Gastrocnemius medialis (tissue), 4 donors: ENCODE measurements around the gene OR10A4.

Experiments used
- CTCF ChIP-seq, 5 experiments: fragments of 450-650 bp in 3 of 5; fragments of 200-600 bp in 2 of 5; sonication (generic) in 2 of 5; IDR thresholded peaks in 4 of 5; conservative IDR thresholded peaks in 1 of 5; 1 replicate in 4 of 5; 2 replicates in 1 of 5; pipeline ENCODE4 v1.5.1; 2016 to 2019; ENCODE audit warnings: antibody characterized with exemption in 5 of 5, mild to moderate bottlenecking in 3 of 5, moderate library complexity in 3 of 5
- POLR2A ChIP-seq, 2 donors: fragments of 450-650 bp; IDR thresholded peaks; one replicate each; pipeline ENCODE4 v1.6.1; 2017; ENCODE audit warnings: antibody characterized with exemption in 2 of 2, mild to moderate bottlenecking in 2 of 2, moderate library complexity in 2 of 2

DNA sequence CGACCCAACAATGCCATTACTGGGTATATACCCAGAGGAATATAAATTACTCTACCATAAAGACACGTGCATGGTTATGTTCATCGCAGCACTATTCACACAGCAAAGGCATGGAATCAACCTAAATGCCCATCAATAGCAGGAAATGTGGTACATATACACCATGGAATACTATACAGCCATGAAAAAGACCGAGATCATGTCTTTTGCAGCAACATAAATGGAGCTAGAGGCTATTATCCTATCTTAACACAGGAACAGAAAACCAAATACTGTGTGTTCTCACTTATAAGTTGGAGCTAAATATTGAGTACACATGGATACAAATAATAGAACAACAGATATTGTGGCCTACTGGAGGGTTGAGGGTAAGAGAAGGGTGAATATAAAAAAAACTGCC is 12.4 kb downstream of the OR10A4 start:
- TF ChIP-seq CTCF (IDR thresholded peaks at IDR 0.05 in 4 of 5, conservative IDR thresholded peaks at IDR 0.05 in 1 of 5) (no peak), POLR2A (IDR thresholded peaks at IDR 0.05) (no peak)
